Smooth muscle cell (in vitro differentiated cells): ENCODE measurements around the gene GABPA. TPM values are rescaled to one million over a fixed set of nuclear protein-coding genes. Genes with fewer than 3 reads are reported as not detected.

Source experiments
- DNase-seq: peaks from one replicate; lab custom pipeline; 2025; ENCODE audit not compliant: unreplicated experiment; lab: John Stamatoyannopoulos, UW
- H2AFZ ChIP-seq: fragments of 200-600 bp; sonication (generic); 2 replicates; pipeline ENCODE4 v1.6.0; 2016; ENCODE audit warnings: antibody characterized with exemption, low read depth, mild to moderate bottlenecking
- H3F3A ChIP-seq: fragments of 200-600 bp; sonication (generic); 2 replicates; pipeline ENCODE4 v1.6.0; 2017; ENCODE audit warnings: antibody characterized with exemption, low read depth
- H3K27ac ChIP-seq: fragments of 200-600 bp; sonication (generic); 2 replicates; pipeline ENCODE4 v1.5.1; 2016; ENCODE audit warnings: low read depth, mild to moderate bottlenecking
- H3K27me3 ChIP-seq: fragments of 200-600 bp; sonication (generic); 2 replicates; pipeline ENCODE4 v1.6.1; 2016; ENCODE audit warnings: low read depth, mild to moderate bottlenecking
- H3K36me3 ChIP-seq: fragments of 200-600 bp; sonication (generic); 2 replicates; pipeline ENCODE4 v1.5.1; 2016; ENCODE audit warnings: low read depth
- H3K4me1 ChIP-seq: fragments of 200-600 bp; sonication (generic); 2 replicates; pipeline ENCODE4 v1.5.1; 2016; ENCODE audit warnings: low read depth
- H3K4me2 ChIP-seq: fragments of 200-600 bp; sonication (generic); 2 replicates; pipeline ENCODE4 v1.6.0; 2016; ENCODE audit warnings: mild to moderate bottlenecking
- H3K4me3 ChIP-seq: fragments of 200-600 bp; sonication (generic); 2 replicates; pipeline ENCODE4 v1.5.1; 2016; ENCODE audit warnings: mild to moderate bottlenecking
- H3K79me2 ChIP-seq: fragments of 200-600 bp; sonication (generic); 2 replicates; pipeline ENCODE4 v1.6.0; 2016; ENCODE audit warnings: low read depth, mild to moderate bottlenecking
- H3K9ac ChIP-seq: fragments of 200-600 bp; sonication (generic); 2 replicates; pipeline ENCODE4 v1.6.0; 2016; ENCODE audit warnings: low read depth
- H3K9me3 ChIP-seq: fragments of 200-600 bp; sonication (generic); replicated peaks from 2 replicates; pipeline ENCODE4 v1.5.1; 2016; ENCODE audit warnings: low read depth
- H4K20me1 ChIP-seq: fragments of 200-600 bp; sonication (generic); 2 replicates; pipeline ENCODE4 v1.6.0; 2016; ENCODE audit warnings: low read depth
- WGBS: methylation state at CpG from one replicate; pipeline ENCODE4 v1.1.7; 2016; ENCODE audit warnings: low lambda C conversion rate; 5-methylcytosine and 5-hydroxymethylcytosine counted together
- polyA plus RNA-seq: library from polyadenylated mRNA; unstranded; fragments of >200 nt; fragmentation: Nextera tagmentation; extraction: Ambion mirVana; gene quantifications from 2 replicates; pipeline ENCODE4 v1.2.1, GENCODE V29; 2016
- total RNA-seq: library from RNA; depleted of rRNA; stranded (reverse); fragments of >200 nt; gene quantifications from 2 replicates; pipeline ENCODE4 v1.2.3, GENCODE V29; 2014
- TF ChIP-seq, protein P1 (sequence below): fragments of 200-600 bp; sonication (generic); IDR thresholded peaks from 2 replicates; pipeline ENCODE4 v1.5.1; 2017; ENCODE audit warnings: borderline replicate concordance, mild to moderate bottlenecking, antibody characterized with exemption; ENCODE audit not compliant: insufficient read depth, poor library complexity, severe bottlenecking

GABPA gene
- total and polyA plus RNA-seq, 2 experiments from 2014 or later, result 11.4 to 35.1 TPM

DNA sequence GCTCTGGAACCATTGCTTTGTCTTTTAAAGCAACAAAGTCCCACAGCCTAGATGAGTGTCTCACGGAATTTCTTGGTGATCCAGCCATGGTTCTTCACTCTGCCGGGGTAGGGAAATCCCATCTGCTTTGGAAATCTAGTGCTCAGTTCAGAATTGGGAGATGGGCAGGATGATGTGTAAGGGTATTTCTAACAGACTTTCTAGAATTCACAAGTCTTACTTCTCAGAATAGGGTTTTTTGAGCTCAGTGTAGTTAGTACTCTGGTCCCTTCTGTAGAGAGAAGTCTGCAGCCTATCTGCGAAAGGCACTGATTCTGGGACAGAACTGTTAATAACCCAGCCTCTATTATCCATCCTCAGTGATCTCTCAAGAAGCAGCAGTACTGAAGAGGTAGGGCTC lies 25.3 kb downstream of the GABPA start:
- no peak overlapping the region for H3K27ac ChIP-seq
- DNase-seq, result no peak
- TF ChIP-seq, protein P1, sequence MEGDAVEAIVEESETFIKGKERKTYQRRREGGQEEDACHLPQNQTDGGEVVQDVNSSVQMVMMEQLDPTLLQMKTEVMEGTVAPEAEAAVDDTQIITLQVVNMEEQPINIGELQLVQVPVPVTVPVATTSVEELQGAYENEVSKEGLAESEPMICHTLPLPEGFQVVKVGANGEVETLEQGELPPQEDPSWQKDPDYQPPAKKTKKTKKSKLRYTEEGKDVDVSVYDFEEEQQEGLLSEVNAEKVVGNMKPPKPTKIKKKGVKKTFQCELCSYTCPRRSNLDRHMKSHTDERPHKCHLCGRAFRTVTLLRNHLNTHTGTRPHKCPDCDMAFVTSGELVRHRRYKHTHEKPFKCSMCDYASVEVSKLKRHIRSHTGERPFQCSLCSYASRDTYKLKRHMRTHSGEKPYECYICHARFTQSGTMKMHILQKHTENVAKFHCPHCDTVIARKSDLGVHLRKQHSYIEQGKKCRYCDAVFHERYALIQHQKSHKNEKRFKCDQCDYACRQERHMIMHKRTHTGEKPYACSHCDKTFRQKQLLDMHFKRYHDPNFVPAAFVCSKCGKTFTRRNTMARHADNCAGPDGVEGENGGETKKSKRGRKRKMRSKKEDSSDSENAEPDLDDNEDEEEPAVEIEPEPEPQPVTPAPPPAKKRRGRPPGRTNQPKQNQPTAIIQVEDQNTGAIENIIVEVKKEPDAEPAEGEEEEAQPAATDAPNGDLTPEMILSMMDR, result no peak
- WGBS, result 92% methylated on average over 3 of the region's 3 CpGs
- H2AFZ ChIP-seq, result no peak overlapping the region
- H3K36me3 ChIP-seq, result peaks cover 14% of the 10 kb centered on the region
- H3K79me2 ChIP-seq, result no peaks in the 10 kb centered on the region
- no peak overlapping the region for H3K4me3 ChIP-seq
- no peak overlapping the region for H3K9ac ChIP-seq
- no peaks in the 10 kb centered on the region for H3K4me1 ChIP-seq
- no peaks in the 10 kb centered on the region for H3K27me3 ChIP-seq
- no peaks in the 10 kb centered on the region for H3F3A ChIP-seq
- no peak overlapping the region for H3K4me2 ChIP-seq
- H4K20me1 ChIP-seq, result no peaks in the 10 kb centered on the region
- no peaks in the 10 kb centered on the region for H3K9me3 ChIP-seq

DNA sequence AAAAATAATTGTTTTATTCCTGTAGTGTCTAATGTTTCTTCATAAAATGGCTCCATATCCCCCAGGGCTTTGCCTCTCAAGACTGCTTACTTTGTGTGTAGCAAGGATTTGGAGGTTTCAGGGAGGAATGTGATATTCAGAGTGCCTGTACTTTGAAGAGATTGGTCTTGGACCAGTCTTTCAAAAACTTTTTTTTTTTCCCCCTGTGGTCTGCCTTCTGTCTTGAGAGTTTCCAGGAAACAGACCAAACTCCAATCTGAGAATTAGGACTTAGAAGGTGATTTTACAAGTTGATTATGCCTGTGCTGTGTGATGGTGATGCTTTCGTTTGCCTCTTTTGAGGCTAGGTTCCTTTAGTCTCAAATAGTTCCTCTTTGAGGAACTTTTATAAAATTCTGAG lies 25.9 kb downstream of the GABPA start:
- H3K27me3 ChIP-seq, result no peaks in the 10 kb centered on the region
- no peaks in the 10 kb centered on the region for H3K9me3 ChIP-seq

DNA sequence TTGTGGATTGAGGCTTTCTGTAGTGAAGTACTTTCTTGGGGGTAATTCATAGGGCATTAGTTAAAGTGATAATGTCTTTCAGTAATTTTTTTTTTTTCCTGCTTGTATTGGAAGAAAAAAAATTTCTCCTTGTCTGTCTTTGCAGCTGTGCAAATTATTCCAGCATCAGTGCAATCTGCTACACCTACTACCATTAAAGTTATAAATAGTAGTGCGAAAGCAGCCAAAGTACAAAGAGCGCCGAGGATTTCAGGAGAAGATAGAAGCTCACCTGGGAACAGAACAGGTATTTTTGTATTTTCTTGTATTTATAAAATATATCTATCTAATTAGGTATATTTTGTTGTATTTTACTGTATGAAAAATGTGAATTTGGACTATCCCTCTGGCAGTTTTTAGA lies 29.3 kb downstream of the GABPA start:
- no peaks in the 10 kb centered on the region for H3K27me3 ChIP-seq
- no peaks in the 10 kb centered on the region for H3K9me3 ChIP-seq
- no peaks in the 10 kb centered on the region for H4K20me1 ChIP-seq
- DNase-seq, result no peak
- no peak overlapping the region for H2AFZ ChIP-seq
- no peaks in the 10 kb centered on the region for H3K79me2 ChIP-seq
- no peaks in the 10 kb centered on the region for H3F3A ChIP-seq
- TF ChIP-seq, protein P1, result no peak
- no peaks in the 10 kb centered on the region for H3K4me1 ChIP-seq
- no peak overlapping the region for H3K4me2 ChIP-seq
- H3K9ac ChIP-seq, result no peak overlapping the region
- H3K4me3 ChIP-seq, result no peak overlapping the region
- H3K27ac ChIP-seq, result no peak overlapping the region
- H3K36me3 ChIP-seq, result peaks cover 15% of the 10 kb centered on the region
- WGBS, result 97% methylated on average over 3 of the region's 3 CpGs

More for the DNA sequence above, 25.9 kb downstream of the GABPA start:
- 54% methylated on average over 1 of the region's 1 CpG for WGBS
- H3K4me1 ChIP-seq, result no peaks in the 10 kb centered on the region
- TF ChIP-seq, protein P1, result no peak
- H3K4me3 ChIP-seq, result no peak overlapping the region
- no peaks in the 10 kb centered on the region for H4K20me1 ChIP-seq
- no peak overlapping the region for H3K27ac ChIP-seq
- DNase-seq, result no peak
- no peak overlapping the region for H3K4me2 ChIP-seq
- H2AFZ ChIP-seq, result no peak overlapping the region
- H3F3A ChIP-seq, result no peaks in the 10 kb centered on the region
- H3K79me2 ChIP-seq, result no peaks in the 10 kb centered on the region
- H3K9ac ChIP-seq, result no peak overlapping the region
- H3K36me3 ChIP-seq, result peaks cover 15% of the 10 kb centered on the region

DNA sequence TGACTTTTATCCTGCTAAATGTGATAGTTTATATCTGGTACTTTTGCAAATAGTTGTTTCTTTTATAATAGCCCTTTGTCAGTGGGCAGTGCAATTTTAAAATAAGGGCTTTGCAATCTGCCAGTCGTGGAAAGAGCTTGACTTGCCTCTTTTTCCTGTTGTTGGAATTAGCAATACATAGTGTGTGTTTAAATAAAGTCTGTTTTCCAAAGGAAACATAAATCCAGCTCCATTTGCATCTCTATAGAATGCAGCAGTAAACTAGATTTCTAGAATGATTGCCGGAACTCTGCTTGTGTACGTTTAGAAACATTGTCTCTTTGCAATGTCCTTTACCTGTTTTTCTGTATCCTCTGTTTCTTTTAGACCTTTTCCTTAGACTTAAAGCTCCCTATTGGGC lies 33.1 kb downstream of the GABPA start:
- 86% methylated on average over 3 of the region's 3 CpGs for WGBS
- H3K4me1 ChIP-seq, result peaks cover 3% of the 10 kb centered on the region
- H3K27me3 ChIP-seq, result no peaks in the 10 kb centered on the region
- no peaks in the 10 kb centered on the region for H3F3A ChIP-seq
- no peaks in the 10 kb centered on the region for H3K9me3 ChIP-seq
- H3K36me3 ChIP-seq, result peaks cover 13% of the 10 kb centered on the region
- TF ChIP-seq, protein P1, result no peak
- H3K79me2 ChIP-seq, result no peaks in the 10 kb centered on the region
- H4K20me1 ChIP-seq, result no peaks in the 10 kb centered on the region
- no peak overlapping the region for H3K27ac ChIP-seq
- H3K9ac ChIP-seq, result no peak overlapping the region
- H3K4me3 ChIP-seq, result no peak overlapping the region
- H2AFZ ChIP-seq, result no peak overlapping the region
- DNase-seq, result no peak
- no peak overlapping the region for H3K4me2 ChIP-seq
